Muscle of back (tissue), 11 donors: Measurements from ENCODE around the gene ARID5A. TPM values are rescaled to one million over a fixed set of nuclear protein-coding genes. Genes with fewer than 3 reads are reported as not detected.

Experiments used
- DNase-seq, 3 donors: peaks; one replicate each; pipeline versions ENCODE4 v3.0.0 to v3.0.0-alpha.2; 2013
- polyA plus RNA-seq, 10 donors: library from polyadenylated mRNA; unstranded; fragments of 120-200 nt; gene quantifications; one replicate each; pipeline ENCODE4 v1.2.1, GENCODE V29; 2013; ENCODE audit not compliant: insufficient read length in 10 of 10

ARID5A gene
- polyA plus RNA-seq, 10 donors: 16.9 to 42.0 (median 23.4) TPM

- DNase-seq: no peak
These were observed 9.8 kb upstream of the ARID5A start for GRCh38 chr2:96526615-96527285.

- peak in 1 of 3 donors; percentile 65 for DNase-seq
These were observed 9.1 kb upstream of the ARID5A start for GRCh38 chr2:96527286-96528005.

GRCh38 chr2:96528006-96528699 lies 8.4 kb upstream of the ARID5A start:
- peak in 1 of 3 donors; percentile 66 for DNase-seq

- no peak for DNase-seq
These were observed 7.7 kb upstream of the ARID5A start for GRCh38 chr2:96528700-96529375.

- no peak for DNase-seq
These were observed 7.0 kb upstream of the ARID5A start for GRCh38 chr2:96529376-96530143.

GRCh38 chr2:96530144-96530430 lies 6.5 kb upstream of the ARID5A start:
- DNase-seq: no peak

GRCh38 chr2:96530474-96531357 lies 5.8 kb upstream of the ARID5A start:
- DNase-seq: no peak

- no peak for DNase-seq
These were observed 5.2 kb upstream of the ARID5A start for GRCh38 chr2:96531366-96531765.

- DNase-seq: peak; percentile 96 to 99 (median 96)
These were observed 4.6 kb upstream of the ARID5A start for GRCh38 chr2:96531872-96532505.

GRCh38 chr2:96532641-96533291 lies 3.8 kb upstream of the ARID5A start:
- no peak for DNase-seq

- peak; percentile 65 to 79 (median 70) for DNase-seq
These were observed 3.1 kb upstream of the ARID5A start for GRCh38 chr2:96533292-96534073.

GRCh38 chr2:96534141-96534540 lies 2.4 kb upstream of the ARID5A start:
- DNase-seq: peak in 2 of 3 donors; percentile 57 to 61

- no peak for DNase-seq
These were observed 1.8 kb upstream of the ARID5A start for GRCh38 chr2:96534701-96535181.

- DNase-seq: no peak
These were observed 1.2 kb upstream of the ARID5A start for GRCh38 chr2:96535331-96535730.

GRCh38 chr2:96537066-96537733 lies 648 bp downstream of the ARID5A start:
- peak; percentile 38 to 87 (median 66) for DNase-seq

GRCh38 chr2:96537734-96538486 lies 1.4 kb downstream of the ARID5A start:
- no peak for DNase-seq
